Measurements from ENCODE around the gene DCUN1D3.

- TF ChIP-seq CTCF (IDR thresholded peaks at IDR 0.05): no peak
- TF ChIP-seq POLR2A (IDR thresholded peaks at IDR 0.05): no peak
Observed at GRCh38 chr16:20859229-20859628, 40.9 kb downstream of the DCUN1D3 start.
